NCI-H187 treated with DMSO at 0.1 percent for 48 hours (cell line): ENCODE data around the gene DELE1.

Experiments
- DNase-seq: peaks from one replicate; lab custom pipeline; 2025; lab: John Stamatoyannopoulos, UW

The DELE1 gene

GRCh38 chr5:141957367-141957996, 33.8 kb downstream of the DELE1 start:
- DNase-seq = no peak

GRCh38 chr5:141958113-141958512, 34.4 kb downstream of the DELE1 start, which contains the start of gene PCDH12:
Gene PCDH12 (minus strand): TSS chr5:141958202. CDS start chr5:141957851, 351 bp downstream.
- DNase-seq = no peak

GRCh38 chr5:141958546-141959172, 35.0 kb downstream of the DELE1 start:
- no peak for DNase-seq

- no peak for DNase-seq
Measured at GRCh38 chr5:141960018-141960417, 36.3 kb downstream of the DELE1 start.

- no peak for DNase-seq
Measured at GRCh38 chr5:141960449-141961323, 37.0 kb downstream of the DELE1 start.

GRCh38 chr5:141961466-141961865, 37.8 kb downstream of the DELE1 start:
- DNase-seq = no peak

GRCh38 chr5:141963701-141964100, 40.0 kb downstream of the DELE1 start:
- DNase-seq = no peak

GRCh38 chr5:141965071-141965470, 41.4 kb downstream of the DELE1 start:
- DNase-seq = no peak

- DNase-seq = no peak
Measured at GRCh38 chr5:141966275-141966962, 42.7 kb downstream of the DELE1 start.

- DNase-seq = no peak
Measured at GRCh38 chr5:141966963-141967333, 43.3 kb downstream of the DELE1 start.

- peak; percentile 29 for DNase-seq
Measured at GRCh38 chr5:141968914-141969608, 45.4 kb downstream of the DELE1 start, which contains the start of gene RNF14. Gene RNF14 (plus strand): TSS chr5:141969105. CDS start chr5:141973589, 4,484 bp downstream.

- no peak for DNase-seq
Measured at GRCh38 chr5:141969783-141970771, 46.4 kb downstream of the DELE1 start.

- DNase-seq = no peak
Measured at GRCh38 chr5:141973871-141974595, 50.4 kb downstream of the DELE1 start.

GRCh38 chr5:141976176-141976575, 52.5 kb downstream of the DELE1 start:
- no peak for DNase-seq

- no peak for DNase-seq
Measured at GRCh38 chr5:141978389-141978788, 54.7 kb downstream of the DELE1 start.

- DNase-seq = no peak
Measured at GRCh38 chr5:141982626-141983025, 59.0 kb downstream of the DELE1 start.

- DNase-seq = no peak
Measured at GRCh38 chr5:141986072-141986471, 62.4 kb downstream of the DELE1 start.

GRCh38 chr5:141989720-141990119, 66.0 kb downstream of the DELE1 start:
- no peak for DNase-seq
